ENCODE results near the gene SLC5A4.
"Not testable (repeated sequence)": the region's sequence is repeated elsewhere in the genome, so short reads cannot be mapped to it uniquely, and the experiment has no call there.

The SLC5A4 gene

DNA sequence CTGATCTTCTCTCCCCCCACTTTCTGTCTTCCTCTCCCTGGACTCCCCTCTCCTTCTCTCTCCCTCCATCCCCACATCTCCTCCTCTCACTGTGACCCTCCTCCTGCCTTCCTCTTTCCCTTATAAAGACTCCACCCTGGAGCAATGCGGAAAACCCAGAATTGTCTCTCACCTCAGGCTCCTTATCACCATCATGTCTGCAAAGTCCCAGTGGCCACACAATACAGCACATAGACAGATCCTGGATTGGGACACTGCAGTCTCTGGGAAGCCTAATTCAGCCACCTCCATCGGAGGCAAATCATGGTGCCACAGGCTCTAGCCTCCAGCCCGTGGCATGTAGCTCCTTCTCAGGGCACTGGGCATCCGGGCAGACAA lies 53.0 kb downstream of the SLC5A4 start:
- DNase-seq, result no peak

DNA sequence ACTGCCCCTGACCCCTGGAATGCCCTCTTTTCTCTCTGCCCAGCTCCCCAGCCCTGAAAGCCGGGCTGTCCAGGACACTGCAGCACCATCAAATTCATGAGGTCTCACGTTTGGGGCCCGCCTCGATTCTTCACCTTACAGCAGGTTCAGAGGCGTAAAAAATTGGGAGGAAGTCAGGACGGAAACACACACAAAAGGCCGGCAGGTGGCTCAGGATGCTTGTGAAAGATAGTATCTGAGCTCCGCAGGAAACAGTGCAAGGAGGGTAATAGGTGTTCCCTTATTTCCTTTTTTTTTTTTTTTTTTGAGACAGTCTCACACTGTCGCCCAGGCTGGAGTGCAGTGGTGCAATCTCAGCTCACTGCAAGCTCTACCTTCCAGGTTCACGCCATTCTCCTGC lies 54.4 kb downstream of the SLC5A4 start:
- DNase-seq, result no peak

DNA sequence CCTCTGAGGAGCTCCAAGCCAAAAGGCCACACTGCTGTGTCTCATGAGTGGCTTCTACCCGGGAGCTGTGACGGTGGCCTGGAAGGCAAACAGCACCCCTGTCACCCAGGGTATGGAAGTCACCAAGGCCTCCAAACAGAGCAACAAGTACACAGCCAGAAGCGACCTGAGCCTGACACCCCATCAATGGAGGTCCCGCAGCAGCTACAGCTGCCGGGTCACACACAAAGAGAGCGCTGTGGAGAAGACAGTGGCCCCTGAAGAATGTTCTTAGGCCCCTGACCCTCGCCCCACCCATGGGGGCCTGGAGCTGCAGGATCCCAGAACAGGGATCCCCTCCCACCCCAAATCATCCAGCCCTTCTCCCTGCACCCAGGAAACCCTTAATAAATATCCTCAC lies 55.2 kb downstream of the SLC5A4 start:
- DNase-seq, result no peak

DNA sequence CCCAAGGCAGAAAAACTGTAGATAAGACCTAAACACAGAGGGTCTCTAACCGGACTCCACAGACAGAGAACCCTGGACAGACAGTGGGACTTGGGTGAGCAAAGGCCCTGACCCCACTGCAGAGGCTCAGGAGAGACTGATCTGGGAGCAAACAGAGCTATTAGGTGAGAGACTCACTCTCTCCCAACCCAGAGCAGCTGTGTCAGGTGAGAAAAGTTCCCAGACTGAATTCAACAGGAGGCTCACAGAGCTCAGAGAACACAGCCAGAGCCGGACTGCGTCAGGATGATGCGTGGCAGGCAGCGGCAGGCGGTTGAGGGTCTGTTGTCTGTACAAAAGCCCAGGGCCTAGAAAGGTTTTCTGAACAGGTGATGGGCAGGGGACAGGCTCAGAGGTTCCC lies 55.8 kb downstream of the SLC5A4 start:
- DNase-seq, result no peak

DNA sequence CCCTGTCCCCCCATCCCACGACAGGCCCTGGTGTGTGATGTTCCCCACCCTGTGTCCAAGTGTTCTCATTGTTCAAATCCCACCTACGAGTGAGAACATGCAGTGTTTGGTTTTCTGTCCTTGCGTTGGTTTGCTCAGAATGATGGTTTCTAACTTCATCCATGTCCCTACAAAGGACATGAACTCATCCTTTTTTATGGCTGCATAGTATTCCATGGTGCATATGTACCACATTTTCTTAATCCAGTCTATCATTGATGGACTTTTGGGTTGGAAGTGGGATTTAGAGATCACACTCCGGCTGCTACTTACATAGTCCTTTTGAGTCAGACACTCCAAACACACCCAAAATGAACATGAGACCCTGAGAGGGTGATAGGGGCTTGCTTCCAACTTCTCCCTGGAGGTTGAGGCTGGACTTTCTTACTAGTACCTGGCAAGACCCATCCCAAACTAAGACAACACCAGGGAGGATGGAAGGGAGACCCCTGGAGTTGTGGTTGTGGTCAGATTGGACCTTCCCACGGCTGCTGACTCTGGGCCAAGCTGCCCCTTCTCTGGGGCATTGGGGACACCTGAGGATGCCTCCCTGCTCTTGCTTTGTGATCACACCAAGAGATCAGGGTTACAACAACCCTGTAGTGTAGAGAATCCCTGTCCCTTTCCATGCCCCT lies 57.5 kb downstream of the SLC5A4 start:
- not testable (repeated sequence) for DNase-seq

DNA sequence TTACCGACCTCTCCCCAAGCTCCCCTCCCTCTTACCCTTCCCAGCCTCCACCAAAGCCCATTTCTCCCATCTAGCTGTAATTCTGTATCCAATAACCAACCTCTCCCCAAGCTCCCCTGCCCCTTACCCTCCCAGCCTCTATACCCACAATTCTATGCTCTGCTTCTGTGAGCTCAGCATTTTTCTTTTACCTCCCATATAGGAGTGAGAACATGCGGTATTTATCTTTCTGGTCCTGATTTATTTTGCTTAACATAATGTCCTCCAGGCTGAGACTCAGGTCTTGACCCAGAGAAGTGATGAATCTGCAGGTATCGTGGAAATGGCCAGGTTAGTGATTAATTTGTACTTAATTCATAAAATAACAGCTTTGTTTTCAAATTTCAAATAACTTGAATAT lies 59.2 kb downstream of the SLC5A4 start:
- DNase-seq, result not testable (repeated sequence)

DNA sequence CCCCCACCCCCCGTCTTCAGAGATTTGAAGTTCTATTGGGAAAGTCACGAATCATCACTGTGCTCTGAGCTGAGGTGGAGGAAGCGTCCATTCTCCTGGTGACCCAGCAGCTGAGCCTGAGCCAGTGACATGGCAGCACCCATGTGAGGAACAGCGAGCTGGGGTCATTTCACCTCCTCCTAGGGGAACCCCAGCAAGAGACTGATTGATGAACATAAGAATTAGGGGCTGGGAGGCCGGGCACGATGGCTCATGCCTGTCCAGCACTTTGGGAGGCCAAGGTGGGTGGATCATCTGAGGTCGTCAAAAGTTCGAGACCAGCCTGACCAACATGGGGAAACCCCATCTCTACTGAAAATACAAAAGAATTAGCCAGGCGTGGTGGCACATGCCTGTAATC lies 61.8 kb downstream of the SLC5A4 start:
- DNase-seq, result not testable (repeated sequence)

DNA sequence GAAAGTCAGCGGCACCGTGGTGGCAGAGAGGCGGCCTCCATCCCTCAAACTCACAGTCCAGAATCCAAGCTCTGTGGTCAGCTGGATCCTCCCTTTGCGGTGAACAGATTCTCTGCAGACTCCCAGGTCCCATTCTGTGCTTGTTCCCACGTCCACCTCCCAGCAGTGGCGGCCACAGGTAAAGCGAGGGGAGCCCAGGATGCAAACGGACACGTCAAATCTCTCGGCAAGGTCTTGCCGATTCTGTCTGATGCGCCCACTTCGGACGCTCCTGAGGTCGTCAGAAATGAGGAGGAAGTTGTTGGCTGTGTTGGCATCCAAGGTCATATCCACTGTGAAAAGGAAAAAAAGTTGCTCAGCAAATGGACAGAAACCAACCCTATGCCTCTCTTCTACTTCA lies 64.1 kb downstream of the SLC5A4 start:
- not testable (repeated sequence) for DNase-seq

DNA sequence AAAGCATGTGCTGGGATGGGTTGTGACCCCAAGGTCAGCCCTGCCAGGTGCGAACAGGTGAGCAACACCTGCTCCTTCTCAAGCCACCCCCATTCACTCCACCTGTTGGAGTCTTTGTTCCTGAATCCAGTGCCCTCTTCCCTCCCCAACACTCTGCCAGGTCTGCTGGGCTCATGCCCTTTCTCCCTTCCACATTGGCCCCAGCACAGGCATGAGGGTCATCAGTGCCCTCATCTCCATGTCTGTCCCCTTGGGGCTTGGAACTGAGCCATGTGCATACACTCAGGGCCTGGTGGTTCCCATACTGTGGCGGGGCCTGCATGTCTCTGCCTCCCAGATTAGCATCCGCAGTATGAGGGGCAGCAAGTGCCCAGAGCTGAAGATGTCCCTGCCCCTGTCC lies 69.3 kb downstream of the SLC5A4 start:
- DNase-seq, result no peak

DNA sequence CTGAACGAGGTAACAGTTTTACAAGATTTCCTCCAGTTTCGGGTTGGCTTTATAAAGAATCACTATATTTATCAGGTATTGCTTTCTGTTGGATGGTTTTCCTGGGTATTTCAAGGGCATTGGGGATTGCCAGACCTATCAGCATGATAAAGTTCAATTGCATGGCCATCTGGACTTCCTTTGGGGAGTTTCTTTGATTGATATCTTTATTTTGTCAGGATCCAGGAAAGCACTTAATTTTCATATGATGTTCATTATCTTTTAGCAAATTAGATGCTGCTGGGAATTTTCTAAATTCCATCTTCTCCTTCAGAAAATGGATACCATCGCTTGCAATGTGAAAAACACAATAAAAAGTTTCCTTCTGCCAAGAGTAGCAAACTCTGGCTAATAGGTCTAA lies 71.5 kb downstream of the SLC5A4 start:
- DNase-seq, result no peak

DNA sequence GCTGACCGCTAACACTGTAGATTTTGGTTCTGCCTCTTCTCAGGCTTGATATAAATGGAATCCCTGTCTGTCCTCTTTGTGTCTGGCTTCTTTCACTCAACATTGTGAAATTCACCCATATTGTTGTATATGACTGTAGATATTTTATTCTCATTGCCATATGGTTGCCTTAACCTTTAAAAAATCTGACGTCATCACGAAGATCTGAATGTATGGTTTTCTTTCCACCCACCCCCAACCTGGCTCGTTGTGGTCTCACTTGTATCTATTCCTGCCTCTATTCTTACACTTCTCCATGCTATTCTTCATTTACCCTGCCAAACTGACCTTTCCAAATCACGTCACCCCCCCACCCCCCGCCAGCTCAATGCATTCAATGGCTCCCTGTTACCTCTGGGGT lies 74.1 kb downstream of the SLC5A4 start:
- no peak for DNase-seq

DNA sequence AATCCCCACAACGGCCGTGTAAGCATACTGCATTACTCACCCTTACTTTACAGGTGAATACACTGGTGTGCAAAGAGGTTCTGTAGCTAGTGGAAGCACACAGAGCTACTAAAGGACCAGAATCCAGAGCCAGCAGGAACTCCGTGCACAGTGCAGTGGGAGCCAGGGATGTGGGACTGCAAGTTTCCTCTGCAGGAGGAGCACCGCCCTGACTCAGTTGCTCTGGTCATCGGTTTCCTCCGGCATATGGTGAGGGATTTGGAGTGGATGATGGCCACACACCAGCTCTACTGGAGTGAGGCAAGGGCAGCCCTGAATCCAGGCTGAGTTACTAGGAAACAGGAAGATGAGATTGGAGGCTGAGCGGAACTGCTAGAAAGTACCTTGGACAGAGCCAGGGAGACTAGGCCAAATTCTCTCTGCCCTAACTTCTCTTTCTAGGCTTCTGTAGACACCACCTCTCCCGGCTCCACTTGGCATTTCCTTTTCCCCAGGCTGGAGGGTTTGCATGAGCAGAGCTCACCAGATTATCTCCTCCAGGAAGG lies 77.9 kb downstream of the SLC5A4 start:
- DNase-seq, result no peak

DNA sequence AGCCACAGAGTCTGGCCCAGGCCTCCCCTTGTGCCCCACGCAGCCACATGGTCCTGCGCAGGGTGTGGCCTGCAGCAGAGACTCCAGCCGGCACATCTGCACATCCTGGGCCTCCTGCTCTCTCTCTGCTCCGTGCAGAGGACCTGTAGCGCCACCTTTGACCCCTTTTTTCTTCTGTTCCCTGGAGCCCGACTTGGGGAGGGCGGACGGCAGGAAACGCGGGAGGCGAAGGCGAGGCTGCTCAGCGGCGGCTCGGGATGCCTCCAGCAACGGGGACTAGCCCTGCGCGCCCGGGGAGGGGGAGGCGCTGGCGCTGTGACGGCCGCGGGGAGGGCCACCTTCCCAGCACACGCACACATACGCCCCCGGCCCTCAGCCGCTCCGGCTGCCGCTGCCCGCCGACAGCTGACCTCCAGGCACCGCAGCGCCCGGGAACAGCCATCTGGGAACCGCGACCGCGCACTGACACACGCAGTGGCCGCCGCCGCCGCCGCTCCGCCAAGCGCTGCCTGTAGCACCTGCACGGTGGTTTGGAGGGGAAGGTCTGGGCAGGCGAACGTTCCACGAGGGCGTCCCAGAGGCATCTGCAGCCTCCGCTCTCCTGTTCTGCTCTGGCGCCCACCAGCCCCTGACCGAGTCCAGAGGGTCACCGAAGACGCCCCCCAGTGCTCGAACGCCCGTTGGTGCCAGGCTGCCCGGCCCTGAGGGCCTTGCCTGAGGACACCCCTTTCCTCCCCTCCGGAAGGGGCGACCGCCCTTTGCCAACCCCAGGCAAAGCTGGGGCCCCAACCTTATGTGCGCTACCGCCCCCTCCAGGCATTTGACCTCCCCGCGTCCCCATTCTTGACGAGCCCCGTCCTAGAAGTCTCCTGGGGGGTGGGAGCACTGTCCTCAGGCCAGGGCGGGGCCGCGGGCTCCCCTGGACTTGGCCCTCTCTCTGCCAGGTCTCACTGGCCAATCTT lies 79.2 kb downstream of the SLC5A4 start:
- DNase-seq, result peak in 5 of 51 donors; percentile 4 to 16 (median 5)

DNA sequence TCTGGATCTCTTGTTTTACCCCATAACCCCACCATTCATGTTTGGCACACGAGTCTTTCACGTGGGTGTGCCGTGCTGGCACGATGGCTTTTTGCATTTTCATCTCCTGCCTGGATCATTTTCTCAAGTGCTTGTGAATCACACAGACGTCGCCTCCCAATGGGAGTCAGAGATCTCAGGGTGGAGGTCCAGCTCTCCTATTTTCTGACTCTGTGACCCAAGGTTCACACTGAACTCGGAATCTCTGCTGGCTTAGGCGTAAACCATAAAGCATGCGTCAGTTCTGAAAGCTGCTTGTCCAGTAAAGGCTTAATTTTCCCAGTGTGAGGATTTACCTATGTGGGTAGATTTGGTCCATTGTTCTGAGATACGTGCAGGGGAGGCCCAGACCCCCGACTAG lies 80.0 kb downstream of the SLC5A4 start:
- DNase-seq, result no peak

All from hypothalamus (tissue), 51 donors.